BLaER1 treated with 17β-estradiol and CSF1 and Interleukin-3, amounts not matched to agents 10 nM and 100 nM (cell line): ENCODE data around the gene ARHGEF17.

ENCODE experiments used
- H3K27ac ChIP-seq, 11 experiments: shearing (Covaris generic); formaldehyde crosslinking; 2 replicates each; pipeline ENCODE4 v1.8.1; 2022
- H3K27me3 ChIP-seq, 11 experiments: shearing (Covaris generic); formaldehyde crosslinking; 2 replicates each; pipeline ENCODE4 v1.8.1; 2022
- H3K36me3 ChIP-seq, 11 experiments: shearing (Covaris generic); formaldehyde crosslinking; 2 replicates each; pipeline ENCODE4 v1.8.1; 2022
- H3K4me1 ChIP-seq, 10 experiments: shearing (Covaris generic); formaldehyde crosslinking; 2 replicates each; pipeline ENCODE4 v1.8.1; 2022
- H3K4me2 ChIP-seq, 11 experiments: shearing (Covaris generic); formaldehyde crosslinking; 2 replicates each; pipeline ENCODE4 v1.8.1; 2022
- H3K4me3 ChIP-seq, 10 experiments: shearing (Covaris generic); formaldehyde crosslinking; 2 replicates each; pipeline ENCODE4 v1.8.1; 2022
- H3K9ac ChIP-seq, 11 experiments: shearing (Covaris generic); formaldehyde crosslinking; 2 replicates each; pipeline ENCODE4 v1.8.1; 2022
- H3K9me3 ChIP-seq, 11 experiments: shearing (Covaris generic); formaldehyde crosslinking; replicated peaks in 1 of 11; 2 replicates each; pipeline ENCODE4 v1.8.1; 2022
- H4K20me1 ChIP-seq, 11 experiments: shearing (Covaris generic); formaldehyde crosslinking; 2 replicates each; pipeline ENCODE4 v1.8.1; 2022
- Cebpa-rat ChIP-seq, 11 experiments: shearing (Covaris generic); IDR thresholded peaks; 2 replicates each; pipeline ENCODE4 v1.8.1; 2022

Gene ARHGEF17

DNA sequence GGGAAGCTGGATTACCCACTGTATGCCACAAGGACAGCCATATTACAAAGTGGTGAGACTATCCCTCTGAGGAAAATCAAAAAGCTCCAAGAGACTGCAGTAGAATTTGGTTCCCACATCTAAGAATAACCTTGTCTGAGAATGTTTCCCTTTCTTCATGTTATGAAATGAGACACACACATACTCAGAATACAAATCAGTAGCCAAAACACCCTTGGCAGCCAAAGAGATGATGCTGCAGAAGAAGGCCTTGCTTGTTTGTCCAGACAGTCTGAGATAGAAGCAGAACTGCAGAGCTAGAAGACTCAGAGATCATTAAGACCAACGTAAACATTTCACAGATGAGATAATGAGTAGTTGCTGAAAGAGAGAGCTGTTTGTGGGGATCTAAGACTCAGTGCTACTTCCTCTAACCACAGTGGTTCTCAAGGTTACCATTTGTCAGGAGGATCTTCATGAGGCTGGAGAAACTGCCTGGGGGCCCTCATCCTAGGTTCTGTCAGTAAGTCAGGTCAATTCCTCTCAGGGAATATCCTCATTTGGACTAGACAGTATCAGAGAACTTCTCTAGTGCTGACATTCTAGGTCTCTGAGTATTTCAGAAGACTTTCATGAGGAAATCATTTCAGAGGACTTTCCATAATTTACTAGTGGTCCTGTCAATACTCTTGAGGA, 107.0 kb downstream of the ARHGEF17 start:
- Histone ChIP-seq H3K4me1 (peaks cover 0 to 79% (median 15%) of the 10 kb centered on the region in 10 experiments; a peak in 12 of 20 replicates), H3K9ac (peak overlapping the region in 3 of 11 experiments; percentile 19 to 52 (median 46); a peak in 4 of 22 replicates), H3K4me3 (no peak overlapping the region), H3K36me3 (peaks cover 33 to 96% (median 60%) of the 10 kb centered on the region in 11 experiments), H3K27me3 (no peaks in the 10 kb centered on the region), H3K27ac (peak overlapping the region in 5 of 11 experiments; percentile 38 to 71 (median 44); a peak in 9 of 22 replicates), H3K4me2 (peak overlapping the region in 5 of 11 experiments; percentile 30 to 82 (median 34); a peak in 10 of 22 replicates), H3K9me3 (peaks cover 0 to 8% (median 0%) of the 10 kb centered on the region in 11 experiments; a peak in 6 of 22 replicates), H4K20me1 (no peaks in the 10 kb centered on the region; a peak in 1 of 22 replicates)
- no peak for TF ChIP-seq Cebpa-rat (IDR thresholded peaks at IDR 0.05)

DNA sequence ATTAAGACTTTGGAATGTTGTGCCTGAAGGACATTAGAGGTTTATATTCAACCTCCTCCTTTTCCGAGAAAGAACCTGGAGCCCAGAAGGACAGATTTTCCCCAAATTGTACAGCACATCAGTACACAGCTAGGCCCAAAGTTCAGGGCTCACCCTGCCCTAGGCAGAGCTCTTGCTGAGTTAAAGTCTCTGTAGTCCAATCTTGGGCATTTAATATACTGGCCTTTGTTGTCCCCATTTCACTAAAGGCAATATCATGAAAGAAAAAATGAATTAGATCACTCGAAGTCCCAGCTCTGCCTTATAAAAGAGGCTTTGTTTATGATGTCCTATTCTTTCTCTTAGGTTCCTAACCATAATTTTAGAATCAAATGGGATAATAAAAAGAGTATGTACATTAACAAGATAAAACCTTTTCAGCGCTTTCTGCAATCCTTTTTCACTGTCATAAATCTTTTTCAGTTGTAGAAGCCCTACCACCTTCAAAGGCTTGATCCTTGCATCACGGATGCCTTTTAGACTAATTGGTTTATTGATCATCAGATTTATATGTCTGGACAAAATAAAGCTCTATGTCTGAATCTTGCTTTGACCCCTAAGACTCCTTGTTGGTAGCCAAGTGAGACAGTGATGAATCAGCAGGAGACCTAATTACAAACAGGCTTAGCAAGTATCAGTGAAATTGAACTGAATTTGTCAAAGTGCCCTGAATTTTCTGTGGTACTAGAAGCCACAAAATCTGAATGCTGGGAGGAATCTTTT, 108.0 kb downstream of the ARHGEF17 start:
- Histone ChIP-seq H3K36me3 (peaks cover 27 to 94% (median 56%) of the 10 kb centered on the region in 11 experiments), H3K27me3 (no peaks in the 10 kb centered on the region), H3K9ac (0 out of 22 replicates have a peak overlapping the region, but pooled peaks of 1 of the 11 experiments have one; percentile 8), H3K9me3 (peaks cover 0 to 8% (median 0%) of the 10 kb centered on the region in 11 experiments; a peak in 6 of 22 replicates), H3K4me3 (no peak overlapping the region), H4K20me1 (no peaks in the 10 kb centered on the region; a peak in 1 of 22 replicates), H3K27ac (peak overlapping the region in 5 of 11 experiments; percentile 38 to 71 (median 44); a peak in 6 of 22 replicates), H3K4me2 (peak overlapping the region in 4 of 11 experiments; percentile 32 to 82 (median 56); a peak in 6 of 22 replicates), H3K4me1 (peaks cover 0 to 75% (median 15%) of the 10 kb centered on the region in 10 experiments; a peak in 12 of 20 replicates)
- no peak for TF ChIP-seq Cebpa-rat (IDR thresholded peaks at IDR 0.05)

DNA sequence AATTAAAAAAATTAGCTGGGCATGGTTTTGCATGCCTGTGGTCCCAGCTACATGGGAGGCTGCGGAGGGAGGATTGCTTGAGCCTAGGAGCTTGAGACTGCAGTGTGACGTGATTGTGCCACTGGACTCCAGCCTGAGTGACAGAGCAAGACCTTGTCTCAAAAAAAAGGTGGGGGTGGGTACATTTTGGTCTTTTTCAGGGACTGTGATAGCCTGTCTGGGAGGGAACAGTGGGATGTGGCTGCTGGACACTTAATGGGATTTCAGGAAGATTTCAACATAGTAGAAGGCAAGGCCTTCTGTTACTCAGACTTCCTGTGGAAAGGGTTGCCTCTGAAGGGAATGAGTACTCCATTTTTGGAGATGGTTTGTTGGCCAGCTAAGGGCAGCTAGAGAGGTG, 108.7 kb downstream of the ARHGEF17 start:
- Histone ChIP-seq H3K9me3 (peaks cover 0 to 8% (median 0%) of the 10 kb centered on the region in 11 experiments; a peak in 6 of 22 replicates), H3K27me3 (no peaks in the 10 kb centered on the region), H3K9ac (no peak overlapping the region), H4K20me1 (no peaks in the 10 kb centered on the region; a peak in 1 of 22 replicates), H3K4me1 (peaks cover 0 to 75% (median 15%) of the 10 kb centered on the region in 10 experiments; a peak in 12 of 20 replicates), H3K4me3 (no peak overlapping the region), H3K27ac (peak overlapping the region in 1 of 11 experiments; percentile 57; a peak in 1 of 22 replicates), H3K36me3 (peaks cover 26 to 88% (median 48%) of the 10 kb centered on the region in 11 experiments), H3K4me2 (peak overlapping the region in 3 of 11 experiments; percentile 30 to 82 (median 32); a peak in 6 of 22 replicates)
- TF ChIP-seq Cebpa-rat (IDR thresholded peaks at IDR 0.05): no peak
